Ectodermal cell (in vitro differentiated cells): ENCODE results near the gene C1orf56.
A peak's percentile ranks its signal among the peaks of the same experiment; 100 is the strongest.

Experiments used
- H3K27ac ChIP-seq: 2 replicates; pipeline ENCODE4 v1.7.0; 2013; ENCODE audit warnings: mild to moderate bottlenecking, low read depth, low read length; ENCODE audit not compliant: insufficient read depth, poor library complexity, severe bottlenecking
- H3K27me3 ChIP-seq: 2 replicates; pipeline ENCODE4 v1.7.0; 2013; ENCODE audit warnings: mild to moderate bottlenecking, low read length; ENCODE audit not compliant: insufficient read depth, control insufficient read depth, poor library complexity, severe bottlenecking
- H3K36me3 ChIP-seq: one replicate; pipeline ENCODE4 v1.7.0; 2013; ENCODE audit warnings: low read length; ENCODE audit not compliant: control insufficient read depth, insufficient read depth
- H3K4me1 ChIP-seq: one replicate; pipeline ENCODE4 v1.7.0; 2013; ENCODE audit warnings: low read length; ENCODE audit not compliant: control insufficient read depth, insufficient read depth
- H3K4me3 ChIP-seq: 2 replicates; pipeline ENCODE4 v1.7.0; 2013; ENCODE audit warnings: low read depth, low read length, control low read depth; ENCODE audit not compliant: insufficient read depth
- H3K9me3 ChIP-seq: 2 replicates; pipeline ENCODE4 v1.7.0; 2013; ENCODE audit warnings: mild to moderate bottlenecking, low read length, moderate library complexity; ENCODE audit not compliant: control insufficient read depth
- WGBS, 2 experiments: methylation state at CpG; one replicate each; pipeline ENCODE4 v1.1.7; 2013; ENCODE audit warnings: missing lambda C conversion rate in 2 of 2; 5-methylcytosine and 5-hydroxymethylcytosine counted together

The C1orf56 gene

DNA sequence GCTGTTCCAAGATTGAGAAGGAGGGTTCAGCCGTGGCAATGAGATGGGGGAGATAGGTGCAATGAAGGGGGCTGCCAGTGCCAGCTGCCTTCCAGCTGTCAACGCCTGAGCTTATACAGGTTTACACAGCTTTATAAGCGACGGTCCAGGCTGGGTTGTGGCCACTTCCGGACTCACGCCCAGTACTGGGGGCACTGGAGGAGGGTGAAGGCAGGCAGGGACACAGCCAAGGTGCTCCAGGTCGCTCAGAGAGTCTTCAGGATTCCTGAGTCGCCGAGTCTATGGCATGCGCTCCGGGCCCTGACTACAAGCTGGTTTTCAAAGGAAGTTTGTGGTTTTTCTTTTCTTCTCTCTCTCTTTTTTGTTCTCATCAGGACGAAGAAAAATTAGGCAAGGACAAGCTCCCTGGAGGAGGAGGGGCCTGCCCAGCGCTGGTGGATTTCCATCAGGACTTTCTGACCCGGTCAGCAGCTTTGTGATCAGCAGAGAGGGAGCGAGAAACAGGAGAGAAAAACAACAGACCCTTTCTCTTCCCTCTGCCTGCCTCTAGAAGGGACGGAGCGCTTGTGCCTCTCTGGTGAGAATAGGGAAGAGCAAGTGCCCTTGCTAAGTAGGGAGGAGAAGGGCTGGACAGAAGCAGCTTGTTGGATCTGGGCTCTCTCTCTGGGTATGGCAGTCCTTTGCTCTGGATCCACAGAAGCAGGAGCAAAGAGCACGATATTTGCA is 41.1 kb upstream of the C1orf56 start, which contains the start of gene MINDY1:
MINDY1 (minus strand) TSS at position 576 of the 726 bp plus-strand sequence. CDS start 4,285 bp downstream, outside the sequence.
- H3K9me3 ChIP-seq = no peaks in the 10 kb centered on the region
- no peaks in the 10 kb centered on the region for H3K27me3 ChIP-seq
- H3K27ac ChIP-seq = peak within 1 kb of the TSS; percentile 93
- H3K4me1 ChIP-seq = peaks cover 9% of the 10 kb centered on the region
- H3K36me3 ChIP-seq = no peaks in the 10 kb centered on the region
- H3K4me3 ChIP-seq = peak within 1 kb of the TSS; percentile 87
- WGBS, 2 experiments = 16% methylated on average over 18 of the region's 18 CpGs

DNA sequence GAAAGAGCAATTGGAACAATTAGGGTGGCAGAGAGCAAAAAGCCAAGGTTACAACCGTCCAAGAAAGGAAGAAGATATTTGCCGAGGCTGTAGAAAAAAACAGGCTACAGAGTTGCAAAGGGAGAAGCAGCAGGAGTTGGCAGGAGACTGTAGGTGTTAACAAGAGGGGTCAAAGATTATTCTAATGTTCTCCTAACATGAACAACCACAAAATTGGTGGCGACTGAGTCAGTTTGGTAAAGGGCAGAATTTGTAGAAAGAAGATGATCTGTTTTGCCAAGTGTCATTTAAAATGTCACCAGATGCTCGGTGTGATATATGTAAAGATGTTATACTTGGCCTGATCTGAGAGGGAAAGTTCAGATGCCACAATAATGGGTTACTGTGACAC is 39.7 kb upstream of the C1orf56 start:
- WGBS, 2 experiments = 52 to 53% methylated on average over 4 of the region's 4 CpGs
- no peaks in the 10 kb centered on the region for H3K36me3 ChIP-seq
- H3K9me3 ChIP-seq = no peaks in the 10 kb centered on the region
- peaks cover 9% of the 10 kb centered on the region for H3K4me1 ChIP-seq
- no peaks in the 10 kb centered on the region for H3K27me3 ChIP-seq
- peak overlapping the region; percentile 87 for H3K4me3 ChIP-seq
- H3K27ac ChIP-seq = peak overlapping the region; percentile 93

DNA sequence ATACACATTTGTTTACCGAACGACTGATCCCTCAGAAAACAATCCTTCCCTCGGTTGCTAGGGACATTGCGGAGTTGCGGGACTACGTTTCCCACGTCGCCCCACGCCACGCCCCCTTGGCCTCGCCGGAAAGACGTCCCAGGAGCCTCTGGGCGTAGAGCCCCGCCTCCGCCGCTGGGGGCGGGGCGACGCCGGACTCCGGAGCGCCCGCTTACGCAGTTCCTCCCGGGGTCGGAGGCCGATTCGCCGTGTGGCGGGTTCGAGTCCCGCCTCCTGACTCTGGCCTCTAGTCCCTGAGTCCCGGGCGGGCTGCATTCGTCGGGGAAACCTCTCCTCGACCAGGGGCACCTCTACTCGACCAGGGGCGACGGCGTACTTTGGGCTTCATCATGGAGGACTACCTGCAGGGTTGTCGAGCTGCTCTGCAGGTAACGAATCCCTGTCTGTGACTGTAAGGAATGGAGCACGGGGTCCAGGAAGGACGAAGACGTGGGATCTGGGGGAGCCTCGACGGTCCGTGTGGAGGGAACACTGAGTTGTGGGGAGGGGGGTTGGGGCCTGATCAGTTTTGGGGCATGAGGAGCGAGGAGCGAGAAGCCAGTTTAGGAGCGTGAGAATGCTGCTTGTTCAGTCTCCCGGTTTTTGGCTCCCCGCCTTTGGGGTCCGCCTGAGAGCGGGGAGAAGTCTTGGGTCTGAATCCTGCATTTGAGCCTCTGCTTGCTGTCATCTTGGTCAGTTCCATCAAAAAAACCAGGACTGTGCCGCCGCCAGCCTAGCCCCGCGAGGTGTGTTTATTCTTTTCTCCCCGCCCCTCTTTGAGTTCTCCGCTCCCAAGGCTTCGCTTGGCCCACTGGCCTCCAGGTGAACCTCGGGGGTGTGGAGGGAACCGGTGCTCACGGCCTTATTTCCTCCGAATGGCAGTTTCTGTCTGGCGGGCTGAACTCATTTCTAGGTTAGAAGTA is 39.0 kb upstream of the C1orf56 start, which contains the start of gene PRUNE1:
PRUNE1 (plus strand) TSS at position 206 of the 962 bp plus-strand sequence; CDS start at position 390, 184 bp downstream.
- Histone ChIP-seq H3K36me3 (no peaks in the 10 kb centered on the region), H3K9me3 (no peaks in the 10 kb centered on the region), H3K4me3 (peak within 1 kb of the TSS; percentile 87), H3K27ac (peak within 1 kb of the TSS; percentile 93), H3K4me1 (peaks cover 9% of the 10 kb centered on the region), H3K27me3 (no peaks in the 10 kb centered on the region)
- whole genome bisulfite sequencing, 2 experiments = 2 to 4% methylated on average over 69 of the region's 69 CpGs

DNA sequence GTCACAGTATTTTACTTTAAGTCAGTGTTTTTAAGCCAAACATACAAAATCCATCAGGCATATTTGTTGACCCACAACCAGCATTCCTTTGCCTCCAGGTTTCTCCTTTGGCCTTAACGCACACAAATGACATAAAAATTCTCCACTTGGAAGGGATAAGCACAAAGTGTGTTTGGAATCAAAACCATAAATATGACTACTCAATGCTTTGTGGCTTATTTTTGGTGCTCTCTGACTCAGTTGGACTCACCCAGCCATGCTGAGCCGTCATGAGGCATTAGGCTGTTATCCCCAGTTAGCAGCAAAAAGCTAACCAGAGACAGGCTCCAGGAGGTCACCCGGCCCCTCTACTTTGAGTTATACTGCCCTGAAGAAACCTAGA is 38.4 kb upstream of the C1orf56 start:
- H3K36me3 ChIP-seq = no peaks in the 10 kb centered on the region
- WGBS, 2 experiments = 78 to 79% methylated on average over 3 of the region's 3 CpGs
- H3K4me3 ChIP-seq = peak overlapping the region; percentile 87
- H3K4me1 ChIP-seq = peaks cover 9% of the 10 kb centered on the region
- H3K9me3 ChIP-seq = no peaks in the 10 kb centered on the region
- no peaks in the 10 kb centered on the region for H3K27me3 ChIP-seq
- no peak overlapping the region for H3K27ac ChIP-seq

DNA sequence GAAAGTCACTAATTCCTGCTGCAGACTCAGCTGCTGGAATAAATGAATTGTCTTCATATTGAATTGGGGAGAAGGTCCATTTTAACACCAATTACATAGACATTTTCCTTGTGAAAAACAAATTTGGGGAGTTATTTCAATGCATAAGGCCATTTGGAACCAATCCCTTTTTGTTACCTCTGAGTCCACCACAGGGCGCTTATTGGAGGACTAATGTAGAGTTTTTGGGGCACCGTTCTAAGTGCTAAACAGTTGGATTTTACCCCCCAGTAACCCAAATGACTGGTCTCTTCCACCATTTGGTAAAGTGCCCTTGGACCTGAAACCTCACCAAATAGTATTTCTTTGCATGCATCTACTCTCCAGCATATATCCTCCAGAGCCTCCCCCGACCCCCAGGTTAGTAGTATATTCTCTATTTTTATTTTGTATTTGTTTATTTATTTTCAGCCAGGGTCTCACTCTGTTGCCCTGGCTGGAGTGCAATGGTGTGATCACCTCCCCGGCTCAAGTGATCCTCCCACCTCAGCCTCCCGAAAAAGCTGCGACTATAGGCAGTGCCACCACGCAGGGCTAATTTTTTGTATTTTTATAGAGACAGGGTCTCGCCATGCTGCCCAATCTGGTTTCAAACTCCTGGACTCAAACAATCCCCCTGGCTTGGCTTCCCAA is 37.7 kb upstream of the C1orf56 start:
- H3K4me3 ChIP-seq = no peak overlapping the region
- no peaks in the 10 kb centered on the region for H3K9me3 ChIP-seq
- no peaks in the 10 kb centered on the region for H3K27me3 ChIP-seq
- H3K4me1 ChIP-seq = peaks cover 9% of the 10 kb centered on the region
- no peak overlapping the region for H3K27ac ChIP-seq
- 94 to 96% methylated on average over 7 of the region's 8 CpGs for WGBS, 2 experiments
- H3K36me3 ChIP-seq = no peaks in the 10 kb centered on the region

DNA sequence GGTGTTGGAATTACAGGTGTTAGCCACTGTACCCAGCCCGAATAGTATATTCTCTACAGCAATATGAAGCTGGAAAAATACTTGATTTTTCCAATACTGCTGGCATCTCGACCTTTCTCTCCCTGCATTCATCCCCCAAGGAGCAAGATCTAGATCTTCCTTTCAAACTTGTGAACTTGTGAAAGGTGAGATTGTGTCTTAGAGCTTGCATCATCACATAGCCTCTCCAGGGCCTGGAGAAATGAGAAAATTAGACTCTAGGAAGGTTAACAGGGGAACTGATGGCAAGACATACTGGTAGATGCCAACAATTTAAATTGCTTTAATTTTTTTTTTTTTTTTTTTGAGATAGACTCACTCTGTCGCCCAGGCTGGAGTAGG is 37.2 kb upstream of the C1orf56 start:
- H3K27me3 ChIP-seq = no peaks in the 10 kb centered on the region
- no peaks in the 10 kb centered on the region for H3K36me3 ChIP-seq
- H3K9me3 ChIP-seq = no peaks in the 10 kb centered on the region
- no peak overlapping the region for H3K4me3 ChIP-seq
- no peak overlapping the region for H3K27ac ChIP-seq
- WGBS, 2 experiments = 88 to 96% methylated on average over 3 of the region's 3 CpGs
- H3K4me1 ChIP-seq = peaks cover 8% of the 10 kb centered on the region

DNA sequence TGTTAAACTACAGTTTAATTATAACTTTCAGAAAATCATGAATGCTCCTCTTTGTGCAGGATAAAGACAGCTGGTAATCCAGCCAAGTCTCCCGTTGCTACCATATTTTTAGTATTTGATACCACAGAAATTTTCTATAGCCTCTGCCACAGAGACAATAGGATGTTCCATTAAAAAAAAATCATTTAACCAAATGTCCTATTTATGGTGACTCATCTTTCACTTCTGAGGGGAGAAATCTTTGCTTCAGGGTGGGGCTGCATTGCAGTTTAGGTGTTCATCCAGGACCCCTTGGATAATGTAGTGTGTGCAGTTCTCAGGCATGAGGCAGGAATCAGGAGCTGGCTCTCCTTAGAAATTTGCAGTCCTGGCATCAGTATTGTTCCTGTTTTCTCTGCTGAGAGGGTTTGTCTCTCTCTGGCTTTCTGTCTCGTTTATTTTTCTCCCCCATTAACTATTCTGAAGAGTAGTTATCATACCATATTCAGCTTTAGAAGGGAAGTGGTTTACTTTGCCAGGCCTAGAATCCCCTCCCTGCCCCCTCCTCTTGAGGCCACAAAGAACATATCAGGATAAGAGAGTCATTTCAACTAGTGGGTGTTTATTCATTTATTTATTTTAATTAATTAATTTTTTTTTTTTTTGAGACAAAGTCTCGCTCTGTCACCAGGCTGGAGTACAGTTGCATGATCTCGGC is 36.2 kb upstream of the C1orf56 start:
- H3K4me3 ChIP-seq = no peak overlapping the region
- peaks cover under 1% of the 10 kb centered on the region for H3K4me1 ChIP-seq
- WGBS, 2 experiments = 91 to 95% methylated on average over 4 of the region's 4 CpGs
- no peaks in the 10 kb centered on the region for H3K27me3 ChIP-seq
- H3K9me3 ChIP-seq = no peaks in the 10 kb centered on the region
- H3K27ac ChIP-seq = no peak overlapping the region
- H3K36me3 ChIP-seq = no peaks in the 10 kb centered on the region

DNA sequence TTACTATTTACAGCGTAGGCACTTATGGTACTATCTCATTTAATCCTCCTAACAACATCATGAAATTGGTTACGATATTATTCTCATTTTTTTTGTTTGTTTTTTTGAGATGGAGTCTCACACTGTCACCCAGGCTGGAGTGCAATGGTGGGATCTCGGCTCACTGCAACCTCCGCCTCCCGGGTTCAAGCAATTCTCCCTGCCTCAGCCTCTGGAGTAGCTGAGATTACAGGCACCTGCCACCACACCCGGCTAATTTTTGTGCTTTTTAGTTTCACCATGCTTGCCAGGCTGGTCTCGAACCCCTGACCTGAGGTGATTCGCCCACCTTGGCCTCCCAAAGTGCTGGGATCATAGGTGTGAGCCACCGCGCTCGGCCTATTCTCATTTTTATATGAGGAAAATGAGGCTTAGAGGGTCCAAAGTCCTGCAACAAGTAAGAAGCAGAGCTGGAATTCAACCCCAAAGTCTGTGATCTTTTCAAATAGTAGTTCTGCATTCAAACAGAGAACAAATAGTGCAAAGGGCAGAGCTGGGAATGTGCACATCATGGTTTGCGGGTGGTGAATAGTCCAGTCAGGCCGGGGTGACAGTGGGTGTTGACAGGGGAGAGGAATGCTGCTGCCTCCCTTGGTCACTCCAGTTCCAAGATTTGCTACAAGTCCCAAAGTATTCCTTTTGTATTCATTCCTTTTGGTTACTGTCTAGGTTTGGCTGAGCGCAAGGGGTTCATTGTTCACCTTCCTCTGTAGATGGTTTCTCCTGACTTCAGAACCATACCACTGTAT is 34.7 kb upstream of the C1orf56 start:
- H3K27me3 ChIP-seq = no peaks in the 10 kb centered on the region
- H3K27ac ChIP-seq = no peak overlapping the region
- H3K36me3 ChIP-seq = no peaks in the 10 kb centered on the region
- WGBS, 2 experiments = 94 to 96% methylated on average over 14 of the region's 14 CpGs
- H3K4me3 ChIP-seq = no peak overlapping the region
- no peaks in the 10 kb centered on the region for H3K9me3 ChIP-seq
- no peaks in the 10 kb centered on the region for H3K4me1 ChIP-seq

DNA sequence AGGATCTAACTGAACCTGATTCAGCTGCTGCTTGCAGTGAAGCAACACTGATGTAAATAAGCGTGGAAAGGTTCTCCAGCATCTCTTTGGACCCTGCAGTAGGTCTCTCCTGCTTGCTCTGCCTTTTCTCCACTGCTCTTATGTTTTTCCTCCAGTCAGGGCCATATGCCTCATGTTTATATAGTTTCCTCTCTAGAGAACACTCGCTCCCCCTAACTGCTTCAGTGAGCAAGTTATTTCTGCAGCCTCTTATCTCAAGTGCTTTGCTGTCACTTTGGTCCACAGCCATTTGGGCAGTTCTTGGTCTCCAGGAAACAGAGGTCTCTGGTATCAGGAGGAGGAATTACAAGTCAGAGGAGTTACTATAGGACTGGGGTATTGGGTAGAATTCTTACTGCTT is 34.0 kb upstream of the C1orf56 start:
- Histone ChIP-seq H3K27me3 (no peaks in the 10 kb centered on the region), H3K9me3 (no peaks in the 10 kb centered on the region), H3K4me3 (no peak overlapping the region), H3K36me3 (no peaks in the 10 kb centered on the region), H3K4me1 (no peaks in the 10 kb centered on the region), H3K27ac (no peak overlapping the region)
- 96 to 98% methylated on average over 2 of the region's 2 CpGs for WGBS, 2 experiments
